SK-N-MC (cell line): ENCODE results near the gene MYCBP2.

Source experiments
- EZH2 ChIP-seq: fragments of 200-600 bp; sonication (generic); IDR thresholded peaks from one replicate; pipeline ENCODE4 v1.6.1; 2017; ENCODE audit warnings: antibody characterized with exemption
- FOXP2 ChIP-seq: optimal IDR thresholded peaks from 2 replicates; pipeline ENCODE3; 2011; ENCODE audit warnings: mild to moderate bottlenecking, moderate library complexity; ENCODE audit not compliant: insufficient read depth; ENCODE audit errors: extremely low read length, control extremely low read depth
- POLR2AphosphoS5 ChIP-seq: IDR thresholded peaks from 2 replicates; pipeline ENCODE4 v1.6.1; 2012; ENCODE audit warnings: mild to moderate bottlenecking, low read depth, low read length, borderline replicate concordance

DNA sequence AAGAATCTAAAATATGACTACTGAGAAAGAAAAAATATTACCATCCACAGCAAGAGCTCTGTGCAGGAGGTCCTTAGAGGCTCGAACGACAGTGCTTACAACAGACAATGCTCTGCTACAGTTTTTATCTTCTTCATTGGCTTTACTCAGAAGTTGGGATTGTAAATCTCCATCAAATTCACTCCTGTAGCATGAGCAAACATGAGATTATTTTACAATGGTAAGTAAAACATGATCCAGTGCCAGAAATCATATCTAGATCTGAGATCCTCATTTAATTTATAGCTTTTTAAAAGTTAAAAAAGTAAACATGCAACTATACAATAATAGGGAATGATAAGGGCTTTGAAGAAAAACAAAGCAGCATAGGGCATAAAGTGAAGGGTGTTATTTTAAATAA, 155.4 kb downstream of the MYCBP2 start:
- no peak for TF ChIP-seq EZH2
- TF ChIP-seq POLR2AphosphoS5 = no peak
- no peak for TF ChIP-seq FOXP2
